ENCODE measurements around the gene B4GALT7.
"Not testable (repeated sequence)": the region's sequence is repeated elsewhere in the genome, so short reads cannot be mapped to it uniquely, and the experiment has no call there.

The B4GALT7 gene

DNA sequence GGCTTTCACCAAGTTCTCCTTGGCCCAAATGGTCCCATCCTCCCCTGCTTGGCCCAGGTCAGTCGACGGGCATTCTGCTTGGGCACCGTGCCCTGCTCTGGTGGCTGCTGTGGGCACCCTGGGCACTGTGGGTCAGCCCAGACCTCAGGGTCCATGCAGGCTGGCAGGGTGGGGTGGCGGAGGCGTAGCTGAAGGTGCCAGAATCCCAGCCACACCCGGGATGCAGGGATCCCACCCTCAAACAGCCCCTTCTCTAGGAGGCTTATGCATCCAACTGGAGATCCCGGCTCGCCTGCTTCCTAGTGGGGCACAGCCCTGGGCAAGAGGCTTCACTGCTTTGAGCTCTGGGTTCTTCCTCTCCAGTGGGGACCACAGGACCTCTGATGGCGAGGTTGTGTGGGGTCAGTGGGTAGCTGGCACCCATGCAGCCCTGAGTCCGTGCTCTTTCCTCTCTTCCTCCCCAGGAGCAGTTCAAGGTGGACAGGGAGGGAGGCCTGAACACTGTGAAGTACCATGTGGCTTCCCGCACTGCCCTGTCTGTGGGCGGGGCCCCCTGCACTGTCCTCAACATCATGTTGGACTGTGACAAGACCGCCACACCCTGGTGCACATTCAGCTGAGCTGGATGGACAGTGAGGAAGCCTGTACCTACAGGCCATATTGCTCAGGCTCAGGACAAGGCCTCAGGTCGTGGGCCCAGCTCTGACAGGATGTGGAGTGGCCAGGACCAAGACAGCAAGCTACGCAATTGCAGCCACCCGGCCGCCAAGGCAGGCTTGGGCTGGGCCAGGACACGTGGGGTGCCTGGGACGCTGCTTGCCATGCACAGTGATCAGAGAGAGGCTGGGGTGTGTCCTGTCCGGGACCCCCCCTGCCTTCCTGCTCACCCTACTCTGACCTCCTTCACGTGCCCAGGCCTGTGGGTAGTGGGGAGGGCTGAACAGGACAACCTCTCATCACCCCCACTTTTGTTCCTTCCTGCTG lies 9.4 kb downstream of the B4GALT7 start:
- DNase-seq (ENCODE audit: low read depth): no peak

DNA sequence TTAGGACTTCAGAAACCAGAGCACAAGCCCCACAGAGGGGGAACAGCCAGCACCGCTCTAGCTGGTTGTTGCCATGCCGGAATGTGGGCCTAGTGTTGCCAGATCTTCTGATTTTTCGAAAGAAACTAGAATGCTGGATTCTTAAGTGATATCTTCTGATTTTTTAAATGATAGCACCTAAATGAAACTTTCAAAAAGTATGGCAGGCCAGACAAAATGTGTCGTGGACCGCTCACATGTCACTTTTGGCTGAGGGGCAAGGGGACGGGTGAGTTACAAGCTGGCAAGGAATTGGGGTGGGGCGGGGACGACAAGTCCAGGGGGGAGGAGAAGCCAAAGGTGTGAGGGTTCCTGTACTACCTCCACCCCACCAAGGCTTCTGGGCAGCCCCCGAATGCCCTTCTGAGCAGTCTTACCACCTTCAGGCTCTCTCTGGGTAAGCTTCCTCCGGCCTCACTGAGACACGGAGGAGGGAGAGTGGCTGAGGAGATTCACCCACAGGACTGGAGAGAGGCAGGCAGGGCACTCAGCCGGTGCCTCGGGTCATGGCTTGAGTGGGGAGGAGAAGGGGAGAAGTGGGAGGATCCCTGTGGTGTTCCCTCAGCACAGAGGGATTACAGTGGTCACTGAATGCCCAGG lies 10.3 kb downstream of the B4GALT7 start:
- no peak for DNase-seq (ENCODE audit: low read depth)

DNA sequence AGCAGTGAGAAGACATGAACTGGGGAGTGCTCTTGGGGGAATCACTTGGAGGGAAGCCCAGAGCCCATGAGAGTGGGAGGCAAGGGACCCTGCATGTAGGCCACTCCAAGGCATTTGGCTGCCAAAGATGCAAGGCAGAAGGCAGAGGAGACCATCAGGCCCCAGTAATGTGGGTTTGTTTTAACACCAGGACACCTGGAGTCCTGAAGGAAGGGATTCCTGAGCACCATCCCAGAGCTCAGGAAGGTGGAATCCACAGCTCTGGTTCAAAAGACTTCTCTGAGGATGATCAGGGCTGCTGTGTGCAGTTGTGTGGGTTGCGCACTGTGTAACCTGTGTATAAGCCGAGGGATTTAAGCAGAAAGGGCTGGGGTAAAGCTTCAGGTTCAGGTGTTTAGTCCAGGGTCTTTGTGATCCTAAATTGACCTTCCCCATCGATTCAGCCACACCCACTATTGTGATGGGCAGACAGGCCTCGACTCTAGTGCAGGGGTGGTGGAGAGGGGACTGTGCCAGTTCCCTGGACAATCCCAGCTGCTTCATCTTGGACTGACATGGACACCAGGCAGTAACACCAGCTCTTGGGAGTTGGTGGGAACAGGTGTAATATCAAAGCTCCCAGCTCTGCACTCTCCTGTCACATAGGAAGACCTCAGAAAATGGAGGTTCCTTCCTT lies 11.0 kb downstream of the B4GALT7 start:
- no peak for DNase-seq (ENCODE audit: low read depth)

DNA sequence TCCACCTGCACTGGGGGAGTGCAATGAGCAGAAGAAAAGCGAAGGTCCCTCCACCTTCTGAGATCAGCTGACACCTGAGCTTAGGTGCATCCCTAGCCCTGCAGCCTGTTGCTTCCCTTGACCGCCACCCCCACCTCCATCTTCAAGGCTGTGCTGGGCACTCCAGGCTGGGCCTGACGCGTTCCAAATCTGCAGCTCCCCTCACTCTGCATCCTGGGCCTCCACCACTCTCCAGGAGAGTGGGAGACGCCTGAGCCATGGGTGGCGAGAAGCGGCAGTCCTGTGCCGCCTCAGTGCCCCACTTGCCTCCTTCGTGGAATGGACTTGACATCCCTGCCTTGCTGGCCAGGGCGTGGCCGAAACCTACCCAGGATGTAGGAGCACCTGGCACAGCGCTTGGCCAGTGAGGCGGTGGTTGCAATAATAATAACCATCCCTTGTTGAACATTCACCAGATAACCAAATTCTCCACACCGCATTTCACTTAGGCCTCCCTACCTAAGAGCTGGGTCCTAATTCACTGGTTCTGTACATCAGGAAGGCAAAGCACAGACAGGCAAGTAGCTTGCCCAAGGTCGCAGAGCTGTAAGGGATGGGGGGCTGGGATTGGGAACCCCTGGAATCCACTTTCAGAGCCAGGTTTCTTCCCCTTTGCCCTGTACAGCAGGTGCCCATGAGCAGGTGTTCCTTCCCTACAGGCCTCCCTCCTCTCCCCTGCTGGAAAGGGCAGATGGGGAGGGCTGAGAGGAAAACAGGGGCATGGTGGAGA lies 11.7 kb downstream of the B4GALT7 start:
- no peak for DNase-seq (ENCODE audit: low read depth)

DNA sequence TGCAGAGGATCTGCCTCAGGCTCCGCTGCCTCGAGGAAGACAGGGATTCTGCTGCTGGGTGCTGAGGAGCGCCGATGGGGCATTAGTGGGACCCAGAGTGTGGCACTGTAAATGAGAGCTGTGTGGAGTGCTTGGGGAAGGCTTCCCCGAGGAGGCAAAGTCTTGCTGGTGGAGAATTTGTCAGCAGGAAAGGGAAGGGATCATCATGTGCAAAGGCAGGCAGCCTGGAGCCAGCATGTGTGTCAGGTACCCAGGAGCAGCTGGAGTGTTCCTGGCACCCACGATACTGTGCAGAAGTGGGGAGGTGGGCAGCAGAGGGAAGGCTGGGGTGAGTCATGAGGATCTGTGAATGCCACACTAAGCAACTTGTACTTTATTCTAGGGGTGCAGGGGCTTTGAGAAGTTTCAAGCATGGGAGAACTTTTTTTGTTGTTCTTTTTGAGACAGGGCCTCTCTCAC lies 12.3 kb downstream of the B4GALT7 start:
- DNase-seq (ENCODE audit: low read depth): no peak

DNA sequence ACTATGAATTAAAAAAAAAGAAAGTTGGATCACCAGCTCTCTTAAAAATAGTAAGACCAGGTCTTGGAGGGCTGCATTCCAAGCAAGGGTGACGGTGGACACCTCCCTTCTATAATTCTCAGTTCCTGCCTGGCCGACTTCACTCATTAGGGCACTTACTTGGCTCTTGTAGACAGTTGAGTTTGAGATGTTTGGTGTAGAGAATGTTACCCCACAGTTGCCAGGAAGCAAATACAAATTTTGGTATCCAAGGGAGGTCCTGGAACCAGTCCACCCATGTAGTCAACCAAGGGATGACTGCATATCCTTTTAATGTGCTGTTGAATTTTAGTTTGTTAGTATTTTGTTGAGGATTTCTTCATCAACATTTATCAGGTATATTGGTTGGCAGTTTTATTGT lies 20.6 kb downstream of the B4GALT7 start:
- DNase-seq (ENCODE audit: low read depth): no peak

DNA sequence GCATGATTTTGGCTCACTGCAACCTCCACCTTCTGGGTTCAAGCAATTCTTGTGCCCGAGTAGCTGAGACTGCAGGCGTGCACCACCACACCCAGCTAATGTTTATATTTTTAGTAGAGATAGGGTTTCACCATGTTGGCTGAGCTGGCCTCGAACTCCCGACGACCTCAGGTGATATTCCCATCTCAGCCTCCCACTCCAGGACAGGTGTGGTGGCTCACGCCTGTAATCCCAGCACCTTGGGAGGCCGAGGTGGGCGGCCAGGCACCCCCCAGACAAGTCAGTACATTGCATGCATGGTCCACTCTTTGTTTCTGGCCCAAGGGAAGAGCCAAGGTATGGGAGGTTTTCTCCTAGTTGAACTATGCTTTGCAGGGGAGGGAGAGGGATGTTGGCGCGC lies 24.2 kb downstream of the B4GALT7 start:
- not testable (repeated sequence) for DNase-seq (ENCODE audit: low read depth)

DNA sequence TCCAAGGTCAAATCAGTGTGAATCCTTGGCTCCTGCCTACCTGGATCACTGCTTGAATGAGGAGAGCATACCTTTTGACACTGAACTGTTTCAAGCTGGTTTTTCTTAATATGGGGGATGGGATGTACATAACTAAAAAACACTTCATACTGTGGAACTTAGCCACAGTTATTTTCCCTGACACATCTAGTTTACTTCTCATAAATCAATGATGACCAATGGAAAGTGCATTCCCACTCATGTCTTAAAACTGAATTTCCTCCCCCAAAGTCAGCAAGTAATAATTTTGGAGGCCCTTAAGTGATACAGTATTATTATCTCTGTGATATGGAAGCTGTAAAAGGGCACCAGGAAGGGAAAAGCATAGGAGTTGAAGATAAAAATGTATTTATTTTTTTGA lies 30.3 kb downstream of the B4GALT7 start:
- DNase-seq (ENCODE audit: low read depth): not testable (repeated sequence)

DNA sequence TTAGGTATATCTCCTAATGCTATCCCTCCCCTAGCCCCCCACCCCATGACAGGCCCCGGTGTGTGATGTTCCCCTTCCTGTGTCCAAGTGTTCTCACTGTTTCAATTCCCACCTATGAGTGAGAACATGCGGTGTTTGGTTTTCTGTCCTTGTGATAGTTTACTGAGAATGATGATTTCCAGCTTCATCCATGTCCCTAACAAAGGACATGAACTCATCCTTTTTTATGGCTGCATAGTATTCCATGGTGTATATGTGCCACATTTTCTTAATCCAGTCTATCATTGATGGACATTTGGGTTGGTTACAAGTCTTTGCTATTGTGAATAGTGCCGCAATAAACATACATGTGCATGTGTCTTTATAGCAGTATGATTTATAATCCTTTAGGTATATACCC lies 35.0 kb downstream of the B4GALT7 start:
- DNase-seq (ENCODE audit: low read depth): not testable (repeated sequence)

DNA sequence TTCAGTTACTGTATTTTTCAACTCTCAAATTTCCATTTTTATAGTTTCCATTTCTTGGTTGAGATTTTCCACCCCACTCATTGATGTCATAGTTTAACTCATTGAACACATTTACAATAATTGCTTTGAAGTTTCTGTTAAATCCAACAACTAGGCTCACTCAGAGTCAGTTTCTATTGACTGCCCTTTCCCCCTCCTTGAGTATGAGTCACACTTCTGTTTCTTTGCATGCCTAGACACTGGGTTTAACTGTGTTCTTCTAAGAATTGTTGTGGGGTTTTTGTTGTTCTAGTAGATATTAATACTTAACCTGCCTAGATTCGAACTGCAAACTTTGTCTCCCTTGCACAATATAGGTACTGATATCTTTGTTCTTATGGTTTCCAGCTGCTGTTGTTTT lies 45.5 kb downstream of the B4GALT7 start:
- not testable (repeated sequence) for DNase-seq (ENCODE audit: low read depth)

DNA sequence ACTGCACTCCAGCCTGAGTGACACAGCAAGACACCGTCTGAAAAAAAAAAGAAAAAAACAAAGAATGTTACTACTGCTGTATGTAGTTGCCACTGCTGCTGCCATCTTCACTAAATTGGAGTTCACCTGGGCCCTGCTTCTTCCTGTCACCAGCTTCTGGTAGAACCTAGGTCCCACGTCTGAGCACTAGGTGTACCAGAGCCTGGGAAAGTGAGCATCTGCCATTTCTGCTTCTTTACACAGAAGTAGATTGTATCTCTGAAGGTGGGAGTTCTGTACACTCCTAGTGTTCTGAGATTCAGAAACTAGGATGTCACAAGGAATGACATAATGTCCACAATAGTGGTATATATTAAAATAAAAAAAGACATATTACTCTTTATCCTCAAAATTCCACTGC lies 51.3 kb downstream of the B4GALT7 start:
- DNase-seq (ENCODE audit: low read depth): not testable (repeated sequence)

DNA sequence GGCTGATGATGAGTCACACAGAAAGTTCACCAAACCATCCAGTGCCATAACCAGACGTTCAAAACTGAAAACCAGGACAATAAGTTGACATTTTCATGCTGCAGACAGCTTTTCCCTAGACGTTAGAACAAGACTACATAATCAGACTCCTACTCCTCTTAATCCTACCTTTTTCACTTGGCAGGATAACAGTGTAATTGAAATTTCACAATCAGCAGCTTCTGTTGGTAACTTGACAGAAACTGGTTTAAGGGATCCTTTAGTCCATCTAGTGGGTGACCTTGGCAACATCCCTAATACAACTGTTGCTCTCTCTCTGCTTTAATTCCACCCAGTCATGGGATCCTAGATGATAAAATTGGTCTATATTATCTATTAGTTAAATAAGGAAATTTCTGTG lies 57.9 kb downstream of the B4GALT7 start:
- DNase-seq (ENCODE audit: low read depth): not testable (repeated sequence)

DNA sequence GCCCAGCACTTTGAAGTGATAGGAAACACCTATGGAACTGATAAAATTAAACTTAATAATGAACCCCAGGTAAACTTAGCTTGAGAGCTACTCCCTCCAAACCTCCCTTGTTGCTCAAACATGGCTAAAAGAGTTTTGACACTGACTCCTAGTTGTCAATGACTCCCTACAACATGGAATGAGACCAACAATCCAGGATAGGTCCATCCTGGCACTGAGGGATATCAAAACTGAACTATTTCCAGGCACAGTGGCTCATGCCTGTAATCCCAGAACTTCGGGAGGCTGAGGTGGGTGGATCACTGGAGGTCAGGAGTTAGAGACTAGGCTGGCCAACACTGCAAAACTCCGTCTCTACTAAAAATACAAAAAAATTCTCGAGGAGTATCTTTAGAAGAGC lies 58.6 kb downstream of the B4GALT7 start:
- not testable (repeated sequence) for DNase-seq (ENCODE audit: low read depth)

All from stimulated activated CD8-positive, alpha-beta memory T cell treated with anti-CD3 and anti-CD28 coated beads, Interleukin-15, amount 100 ng/mL, for 1 hour (primary cell).